ENCODE data around the gene MTUS2. TPM values are rescaled to one million over a fixed set of nuclear protein-coding genes. Genes with fewer than 3 reads are reported as not detected.

MTUS2 gene
- total and polyA plus RNA-seq, 2 experiments from 2014 or later: 0.27 to 0.38 TPM

DNA sequence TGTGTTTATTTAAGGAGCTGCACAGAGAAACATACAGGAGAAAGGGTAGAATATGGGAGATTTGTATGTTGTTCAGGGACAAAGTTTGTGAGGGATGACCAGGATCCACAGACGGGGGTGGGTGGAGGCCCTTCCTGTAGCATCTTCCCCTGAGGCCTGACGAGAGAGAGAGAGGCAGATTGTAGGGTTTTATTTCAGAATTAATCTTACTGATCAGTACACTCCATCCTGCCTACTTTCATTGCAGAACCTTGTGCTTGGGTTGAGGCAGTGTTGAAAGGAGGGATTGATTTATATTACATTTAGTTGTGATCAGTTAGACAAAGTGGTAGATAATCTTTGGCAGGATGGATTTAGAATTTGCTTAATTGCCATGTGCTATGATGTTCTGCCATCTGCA is 39.6 kb downstream of the MTUS2 start:
- H3K79me2 ChIP-seq (replicated peaks; ENCODE audit: insufficient read depth): no peaks in the 10 kb centered on the region
- no peaks in the 10 kb centered on the region for H3K27me3 Mint-ChIP-seq (ENCODE audit: insufficient read depth, low read depth, poor library complexity)
- no peak overlapping the region for H3K27ac Mint-ChIP-seq
- H3K4me1 Mint-ChIP-seq: peaks cover 2% of the 10 kb centered on the region; the same call in 1 of the 3 replicates
- no peaks in the 10 kb centered on the region for H3K36me3 Mint-ChIP-seq (ENCODE audit: low read depth)
- no peaks in the 10 kb centered on the region for H3K36me3 ChIP-seq (ENCODE audit: insufficient read depth)
- DNase-seq (ENCODE audit: low spot score) (no peak), ATAC-seq (no peak)
- H3K9me2 ChIP-seq (ENCODE audit: insufficient read depth): no peaks in the 10 kb centered on the region
- TF ChIP-seq CREB1 (CRISPR knock-in tag; IDR thresholded peaks at IDR 0.05; ENCODE audit: low read depth): no peak
- no peak overlapping the region for H3K4me2 ChIP-seq
- no peak overlapping the region for H3K4me3 Mint-ChIP-seq
- H3K27ac ChIP-seq (ENCODE audit: low read depth): no peak overlapping the region
- H2AFZ ChIP-seq: no peak overlapping the region
- no peaks in the 10 kb centered on the region for H3K27me3 ChIP-seq (ENCODE audit: insufficient read depth)
- H4K20me1 ChIP-seq (replicated peaks; ENCODE audit: insufficient read depth): no peaks in the 10 kb centered on the region
- H3F3A ChIP-seq (replicated peaks; ENCODE audit: low read depth): no peaks in the 10 kb centered on the region
- no peaks in the 10 kb centered on the region for H3K4me1 ChIP-seq (ENCODE audit: insufficient read depth)
- no peak overlapping the region for H3K4me3 ChIP-seq
- no peaks in the 10 kb centered on the region for H3K9me3 Mint-ChIP-seq

DNA sequence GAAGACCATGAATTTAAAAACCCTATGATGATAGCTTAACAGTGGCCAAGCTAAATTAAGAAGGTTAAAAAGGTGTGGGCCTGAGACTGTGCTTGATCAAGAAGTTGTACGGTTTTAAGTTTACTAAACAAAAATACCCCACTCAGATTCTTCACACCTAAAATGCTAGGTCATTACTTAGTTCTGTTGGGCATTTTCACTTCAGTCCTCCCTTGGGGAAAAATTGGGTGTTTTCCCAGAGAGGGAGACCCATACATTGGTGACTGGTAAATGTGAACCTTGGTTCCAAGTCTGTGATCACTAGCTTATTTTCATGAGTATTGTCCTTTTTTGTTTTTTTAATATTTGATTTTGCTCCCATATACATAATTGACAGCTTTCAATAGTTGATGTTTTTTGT is 44.4 kb downstream of the MTUS2 start:
- H3K79me2 ChIP-seq (replicated peaks; ENCODE audit: insufficient read depth): no peaks in the 10 kb centered on the region
- H3K4me1 ChIP-seq (ENCODE audit: insufficient read depth): no peaks in the 10 kb centered on the region
- Mint-ChIP-seq H3K27ac (no peak overlapping the region), H3K36me3 (ENCODE audit: low read depth) (no peaks in the 10 kb centered on the region), H3K27me3 (ENCODE audit: insufficient read depth, low read depth, poor library complexity) (peaks cover 3% of the 10 kb centered on the region), H3K4me3 (no peak overlapping the region), H3K9me3 (no peaks in the 10 kb centered on the region), H3K4me1 (peaks cover 10% of the 10 kb centered on the region; the same call in 2 of the 3 replicates)
- H3K4me3 ChIP-seq: no peak overlapping the region
- H3F3A ChIP-seq (replicated peaks; ENCODE audit: low read depth): no peaks in the 10 kb centered on the region
- no peaks in the 10 kb centered on the region for H3K27me3 ChIP-seq (ENCODE audit: insufficient read depth)
- no peak overlapping the region for H3K4me2 ChIP-seq
- ATAC-seq (no peak), DNase-seq (ENCODE audit: low spot score) (no peak)
- peaks cover 6% of the 10 kb centered on the region; the same call in 1 of the 2 replicates for H3K9me2 ChIP-seq (ENCODE audit: insufficient read depth)
- no peak overlapping the region for H3K27ac ChIP-seq (ENCODE audit: low read depth)
- H3K36me3 ChIP-seq (ENCODE audit: insufficient read depth): no peaks in the 10 kb centered on the region
- TF ChIP-seq POLR2AphosphoS5 (IDR thresholded peaks at IDR 0.05; ENCODE audit: low read depth) (no peak), JUNB (IDR thresholded peaks at IDR 0.05; ENCODE audit: unreplicated experiment) (no peak)
- TF ChIP-seq, protein P1, sequence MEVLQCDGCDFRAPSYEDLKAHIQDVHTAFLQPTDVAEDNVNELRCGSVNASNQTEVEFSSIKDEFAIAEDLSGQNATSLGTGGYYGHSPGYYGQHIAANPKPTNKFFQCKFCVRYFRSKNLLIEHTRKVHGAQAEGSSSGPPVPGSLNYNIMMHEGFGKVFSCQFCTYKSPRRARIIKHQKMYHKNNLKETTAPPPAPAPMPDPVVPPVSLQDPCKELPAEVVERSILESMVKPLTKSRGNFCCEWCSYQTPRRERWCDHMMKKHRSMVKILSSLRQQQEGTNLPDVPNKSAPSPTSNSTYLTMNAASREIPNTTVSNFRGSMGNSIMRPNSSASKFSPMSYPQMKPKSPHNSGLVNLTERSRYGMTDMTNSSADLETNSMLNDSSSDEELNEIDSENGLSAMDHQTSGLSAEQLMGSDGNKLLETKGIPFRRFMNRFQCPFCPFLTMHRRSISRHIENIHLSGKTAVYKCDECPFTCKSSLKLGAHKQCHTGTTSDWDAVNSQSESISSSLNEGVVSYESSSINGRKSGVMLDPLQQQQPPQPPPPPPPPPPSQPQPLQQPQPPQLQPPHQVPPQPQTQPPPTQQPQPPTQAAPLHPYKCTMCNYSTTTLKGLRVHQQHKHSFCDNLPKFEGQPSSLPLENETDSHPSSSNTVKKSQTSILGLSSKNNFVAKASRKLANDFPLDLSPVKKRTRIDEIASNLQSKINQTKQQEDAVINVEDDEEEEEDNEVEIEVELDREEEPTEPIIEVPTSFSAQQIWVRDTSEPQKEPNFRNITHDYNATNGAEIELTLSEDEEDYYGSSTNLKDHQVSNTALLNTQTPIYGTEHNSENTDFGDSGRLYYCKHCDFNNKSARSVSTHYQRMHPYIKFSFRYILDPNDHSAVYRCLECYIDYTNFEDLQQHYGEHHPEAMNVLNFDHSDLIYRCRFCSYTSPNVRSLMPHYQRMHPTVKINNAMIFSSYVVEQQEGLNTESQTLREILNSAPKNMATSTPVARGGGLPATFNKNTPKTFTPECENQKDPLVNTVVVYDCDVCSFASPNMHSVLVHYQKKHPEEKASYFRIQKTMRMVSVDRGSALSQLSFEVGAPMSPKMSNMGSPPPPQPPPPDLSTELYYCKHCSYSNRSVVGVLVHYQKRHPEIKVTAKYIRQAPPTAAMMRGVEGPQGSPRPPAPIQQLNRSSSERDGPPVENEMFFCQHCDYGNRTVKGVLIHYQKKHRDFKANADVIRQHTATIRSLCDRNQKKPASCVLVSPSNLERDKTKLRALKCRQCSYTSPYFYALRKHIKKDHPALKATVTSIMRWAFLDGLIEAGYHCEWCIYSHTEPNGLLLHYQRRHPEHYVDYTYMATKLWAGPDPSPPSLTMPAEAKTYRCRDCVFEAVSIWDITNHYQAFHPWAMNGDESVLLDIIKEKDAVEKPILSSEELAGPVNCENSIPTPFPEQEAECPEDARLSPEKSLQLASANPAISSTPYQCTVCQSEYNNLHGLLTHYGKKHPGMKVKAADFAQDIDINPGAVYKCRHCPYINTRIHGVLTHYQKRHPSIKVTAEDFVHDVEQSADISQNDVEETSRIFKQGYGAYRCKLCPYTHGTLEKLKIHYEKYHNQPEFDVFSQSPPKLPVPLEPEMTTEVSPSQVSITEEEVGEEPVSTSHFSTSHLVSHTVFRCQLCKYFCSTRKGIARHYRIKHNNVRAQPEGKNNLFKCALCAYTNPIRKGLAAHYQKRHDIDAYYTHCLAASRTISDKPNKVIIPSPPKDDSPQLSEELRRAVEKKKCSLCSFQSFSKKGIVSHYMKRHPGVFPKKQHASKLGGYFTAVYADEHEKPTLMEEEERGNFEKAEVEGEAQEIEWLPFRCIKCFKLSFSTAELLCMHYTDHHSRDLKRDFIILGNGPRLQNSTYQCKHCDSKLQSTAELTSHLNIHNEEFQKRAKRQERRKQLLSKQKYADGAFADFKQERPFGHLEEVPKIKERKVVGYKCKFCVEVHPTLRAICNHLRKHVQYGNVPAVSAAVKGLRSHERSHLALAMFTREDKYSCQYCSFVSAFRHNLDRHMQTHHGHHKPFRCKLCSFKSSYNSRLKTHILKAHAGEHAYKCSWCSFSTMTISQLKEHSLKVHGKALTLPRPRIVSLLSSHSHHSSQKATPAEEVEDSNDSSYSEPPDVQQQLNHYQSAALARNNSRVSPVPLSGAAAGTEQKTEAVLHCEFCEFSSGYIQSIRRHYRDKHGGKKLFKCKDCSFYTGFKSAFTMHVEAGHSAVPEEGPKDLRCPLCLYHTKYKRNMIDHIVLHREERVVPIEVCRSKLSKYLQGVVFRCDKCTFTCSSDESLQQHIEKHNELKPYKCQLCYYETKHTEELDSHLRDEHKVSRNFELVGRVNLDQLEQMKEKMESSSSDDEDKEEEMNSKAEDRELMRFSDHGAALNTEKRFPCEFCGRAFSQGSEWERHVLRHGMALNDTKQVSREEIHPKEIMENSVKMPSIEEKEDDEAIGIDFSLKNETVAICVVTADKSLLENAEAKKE (CRISPR knock-in tag; IDR thresholded peaks at IDR 0.05): no peak
- H4K20me1 ChIP-seq (replicated peaks; ENCODE audit: insufficient read depth): no peaks in the 10 kb centered on the region
- H2AFZ ChIP-seq: no peak overlapping the region
